Calu3 (cell line): ENCODE measurements around the gene SLIT1. TPM values are rescaled to one million over a fixed set of nuclear protein-coding genes. Genes with fewer than 3 reads are reported as not detected.

Experiments used
- BruUV-seq: library from RNA; stranded (reverse); fragments of 400-500 nt; replicated peaks from 2 replicates; lab custom pipeline; 2021; lab: Mats Ljungman, UMichigan
- CTCF ChIA-PET: fragments of 300-600 bp; sonication (Branson Sonifier 250); formaldehyde crosslinking; loops from one replicate; lab custom pipeline; 2022; ENCODE audit warnings: antibody characterized with exemption; lab: Charles Lee
- DNase-seq: peaks from one replicate; pipeline ENCODE4 v3.0.0; 2022
- H3K27ac Mint-ChIP-seq: one replicate; pipeline ENCODE4 v1.8.0; 2022; ENCODE audit warnings: mixed read lengths; ENCODE audit not compliant: unreplicated experiment
- H3K27me3 Mint-ChIP-seq: one replicate; pipeline ENCODE4 v1.8.0; 2022; ENCODE audit warnings: mixed read lengths; ENCODE audit not compliant: unreplicated experiment
- H3K36me3 Mint-ChIP-seq: one replicate; pipeline ENCODE4 v1.8.0; 2022; ENCODE audit warnings: mild to moderate bottlenecking, moderate library complexity, mixed read lengths; ENCODE audit not compliant: insufficient read depth, unreplicated experiment
- H3K4me1 Mint-ChIP-seq: one replicate; pipeline ENCODE4 v1.8.0; 2022; ENCODE audit warnings: mild to moderate bottlenecking, low read depth, mixed read lengths; ENCODE audit not compliant: unreplicated experiment
- H3K4me3 Mint-ChIP-seq: one replicate; pipeline ENCODE4 v1.8.0; 2022; ENCODE audit warnings: mild to moderate bottlenecking, low read depth, moderate library complexity, mixed read lengths; ENCODE audit not compliant: unreplicated experiment
- H3K9me3 Mint-ChIP-seq: one replicate; pipeline ENCODE4 v1.8.0; 2022; ENCODE audit warnings: low read depth, mixed read lengths; ENCODE audit not compliant: unreplicated experiment
- CTCF ChIP-seq: fragments of 200-600 bp; IDR thresholded peaks from one replicate; pipeline ENCODE4 v1.8.0; 2022; ENCODE audit warnings: antibody characterized with exemption; ENCODE audit not compliant: unreplicated experiment
- intact Hi-C: fragments of 100-400 bp; cut with micrococcal nuclease; formaldehyde crosslinking; loops from one replicate; pipeline ENCODE4 v1.10.0; 2022; ENCODE audit not compliant: unreplicated experiment
- total RNA-seq: library from RNA; stranded (reverse); gene quantifications from 2 replicates; pipeline ENCODE4 v1.2.3, GENCODE V29; 2022

Gene SLIT1
- total RNA-seq, 1 experiment from 2014 or later: not detected

DNA sequence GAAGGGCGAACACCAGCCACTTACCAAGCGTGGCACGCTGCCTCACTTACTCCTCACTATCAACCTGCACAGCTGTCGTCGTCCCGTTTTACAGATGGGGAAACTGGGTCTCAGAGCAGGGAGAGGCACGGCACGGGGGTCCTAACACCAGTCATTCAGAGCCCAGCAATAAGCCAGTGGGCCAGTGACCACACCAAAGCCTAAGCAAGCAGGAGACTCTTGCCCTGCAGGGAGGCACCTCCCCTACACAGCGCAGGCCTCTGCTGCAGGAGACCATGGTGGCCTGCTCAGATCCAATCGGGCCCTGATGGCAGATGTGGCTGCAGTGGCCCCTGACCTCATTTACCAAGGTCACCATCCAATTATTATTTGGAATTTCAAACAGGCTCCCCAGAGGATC is 4.8 kb downstream of the SLIT1 start:
- Mint-ChIP-seq H3K9me3 (no peaks in the 10 kb centered on the region), H3K27me3 (no peaks in the 10 kb centered on the region), H3K4me3 (no peak overlapping the region), H3K36me3 (no peaks in the 10 kb centered on the region), H3K4me1 (no peaks in the 10 kb centered on the region), H3K27ac (no peak overlapping the region)
- CTCF ChIA-PET: no interaction called here
- intact Hi-C loops: no loop called here
- no peak for DNase-seq
- no TSS peak for BruUV-seq
- no peak for TF ChIP-seq CTCF

DNA sequence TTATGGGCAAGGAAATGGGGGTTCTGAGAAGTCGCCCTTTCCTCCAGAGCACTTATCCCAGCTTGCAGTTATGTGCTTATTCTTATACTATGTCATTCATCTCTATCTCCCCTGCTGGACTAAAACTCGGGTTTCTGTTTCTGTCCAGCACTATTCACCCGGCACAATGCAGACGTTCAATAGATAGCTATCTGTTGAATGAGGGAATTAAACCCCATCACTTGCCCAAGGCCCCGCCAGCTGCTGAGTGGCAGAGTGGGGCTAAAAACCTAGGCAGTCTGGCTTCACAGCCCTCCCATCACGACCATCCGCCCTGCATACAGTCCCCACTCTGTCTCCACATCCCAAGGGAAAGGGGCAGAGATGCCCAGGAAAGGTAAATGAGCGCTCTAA is 5.4 kb downstream of the SLIT1 start:
- BruUV-seq: no TSS peak
- Mint-ChIP-seq H3K36me3 (no peaks in the 10 kb centered on the region), H3K9me3 (no peaks in the 10 kb centered on the region), H3K4me3 (no peak overlapping the region), H3K27me3 (no peaks in the 10 kb centered on the region), H3K4me1 (no peaks in the 10 kb centered on the region), H3K27ac (no peak overlapping the region)
- intact Hi-C loops: no loop called here
- DNase-seq: no peak
- TF ChIP-seq CTCF: no peak
- CTCF ChIA-PET: no interaction called here

DNA sequence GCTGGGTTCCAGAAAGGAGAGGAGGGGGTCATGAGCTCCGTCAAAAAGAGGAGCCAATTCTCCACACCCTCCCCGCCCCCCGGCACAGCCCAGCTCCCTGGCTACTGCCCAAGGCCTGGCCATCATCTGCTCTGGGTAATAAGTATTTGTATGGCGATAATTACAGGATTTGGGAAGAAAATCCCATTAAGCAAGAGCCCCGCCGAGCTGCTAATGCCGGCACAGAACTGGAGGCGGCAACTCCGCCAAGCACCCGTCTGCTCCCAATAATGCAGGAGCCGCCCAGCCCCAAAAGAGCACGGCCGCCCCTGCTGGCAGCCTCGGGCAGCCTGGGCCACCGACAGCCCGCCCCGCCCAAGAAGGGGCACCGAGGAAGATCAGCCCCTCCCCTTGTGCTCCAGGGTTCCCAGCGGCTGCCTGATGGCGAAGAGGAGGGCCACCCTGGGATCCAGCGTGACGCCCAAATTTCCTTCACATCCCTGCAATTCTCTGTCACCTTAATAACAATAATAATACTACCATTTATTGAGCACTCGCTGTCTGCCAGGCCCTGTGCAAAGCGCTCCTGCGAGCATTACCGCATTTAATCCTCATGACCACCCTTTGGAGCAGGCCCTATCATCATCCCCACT is 5.9 kb downstream of the SLIT1 start:
- H3K4me3 Mint-ChIP-seq: no peak overlapping the region
- H3K4me1 Mint-ChIP-seq: no peaks in the 10 kb centered on the region
- no peaks in the 10 kb centered on the region for H3K27me3 Mint-ChIP-seq
- CTCF ChIA-PET: no interaction called here
- intact Hi-C loops: no loop called here
- DNase-seq: no peak
- no peak for TF ChIP-seq CTCF
- no TSS peak for BruUV-seq
- H3K27ac Mint-ChIP-seq: no peak overlapping the region
- no peaks in the 10 kb centered on the region for H3K9me3 Mint-ChIP-seq
- no peaks in the 10 kb centered on the region for H3K36me3 Mint-ChIP-seq

GRCh38 chr10:97179311-97179710 is 6.4 kb downstream of the SLIT1 start:
- H3K4me1 Mint-ChIP-seq: no peaks in the 10 kb centered on the region
- CTCF ChIA-PET: no interaction called here
- TF ChIP-seq CTCF: no peak
- BruUV-seq: no TSS peak
- H3K36me3 Mint-ChIP-seq: no peaks in the 10 kb centered on the region
- no peaks in the 10 kb centered on the region for H3K27me3 Mint-ChIP-seq
- no peak overlapping the region for H3K4me3 Mint-ChIP-seq
- DNase-seq: no peak
- no peaks in the 10 kb centered on the region for H3K9me3 Mint-ChIP-seq
- no peak overlapping the region for H3K27ac Mint-ChIP-seq
- intact Hi-C loops: no loop called here
